Suprapubic skin (tissue), 4 donors: Measurements from ENCODE around the gene RNPEP. TPM values are rescaled to one million over a fixed set of nuclear protein-coding genes. Genes with fewer than 3 reads are reported as not detected.
A peak's percentile ranks its signal among the peaks of the same experiment; 100 is the strongest.

ENCODE experiments used
- DNase-seq, 2 donors: peaks; one replicate each; pipeline ENCODE4 v3.0.0-alpha.2; 2019; ENCODE audit warnings: low spot score in 2 of 2
- H3K27ac ChIP-seq: fragments of 200-600 bp; sonication (generic); one replicate; pipeline ENCODE4 v1.5.1; 2019
- H3K27me3 ChIP-seq: fragments of 200-600 bp; sonication (generic); one replicate; pipeline ENCODE4 v1.5.1; 2019
- H3K36me3 ChIP-seq: fragments of 200-600 bp; sonication (generic); one replicate; pipeline ENCODE4 v1.5.1; 2019
- H3K4me1 ChIP-seq: fragments of 200-600 bp; sonication (generic); one replicate; pipeline ENCODE4 v1.5.1; 2019
- H3K4me3 ChIP-seq: fragments of 200-600 bp; sonication (generic); one replicate; pipeline ENCODE4 v1.5.1; 2019; ENCODE audit warnings: mild to moderate bottlenecking
- H3K9me3 ChIP-seq: fragments of 200-600 bp; sonication (generic); one replicate; pipeline ENCODE4 v1.5.1; 2019
- EP300 ChIP-seq: sonication (generic); formaldehyde crosslinking; IDR thresholded peaks from one replicate; pipeline ENCODE4 v1.6.1; 2017; ENCODE audit warnings: antibody characterized with exemption
- POLR2A ChIP-seq, 2 donors: fragments of 450-650 bp; IDR thresholded peaks; one replicate each; pipeline ENCODE4 v1.6.1; 2017; ENCODE audit warnings: antibody characterized with exemption in 2 of 2, mild to moderate bottlenecking in 2 of 2, moderate library complexity in 2 of 2
- POLR2AphosphoS5 ChIP-seq, 3 donors: sonication (generic); formaldehyde crosslinking; IDR thresholded peaks; one replicate each; pipeline ENCODE4 v1.6.1; 2017; ENCODE audit warnings: antibody characterized with exemption in 3 of 3
- WGBS: methylation state at CpG from one replicate; pipeline ENCODE4 v1.1.5; 2018; 5-methylcytosine and 5-hydroxymethylcytosine counted together
- total RNA-seq, 4 donors: library from RNA; depleted of rRNA; stranded (reverse); fragments of >200 nt; gene quantifications; one replicate each; pipeline ENCODE4 v1.1.0, GENCODE V29; 2016
- TF ChIP-seq, protein P1 (sequence below), 2 donors: fragments of 200-600 bp in 1 of 2; fragments of 450-650 bp in 1 of 2; sonication (generic) in 1 of 2; IDR thresholded peaks; one replicate each; pipeline ENCODE4 v1.5.1; 2016 to 2019; ENCODE audit warnings: antibody characterized with exemption in 2 of 2, mild to moderate bottlenecking in 1 of 2, moderate library complexity in 1 of 2

Gene RNPEP
- total RNA-seq, 4 donors from 2014 or later = 53.3 to 107 (median 74.1) TPM

DNA sequence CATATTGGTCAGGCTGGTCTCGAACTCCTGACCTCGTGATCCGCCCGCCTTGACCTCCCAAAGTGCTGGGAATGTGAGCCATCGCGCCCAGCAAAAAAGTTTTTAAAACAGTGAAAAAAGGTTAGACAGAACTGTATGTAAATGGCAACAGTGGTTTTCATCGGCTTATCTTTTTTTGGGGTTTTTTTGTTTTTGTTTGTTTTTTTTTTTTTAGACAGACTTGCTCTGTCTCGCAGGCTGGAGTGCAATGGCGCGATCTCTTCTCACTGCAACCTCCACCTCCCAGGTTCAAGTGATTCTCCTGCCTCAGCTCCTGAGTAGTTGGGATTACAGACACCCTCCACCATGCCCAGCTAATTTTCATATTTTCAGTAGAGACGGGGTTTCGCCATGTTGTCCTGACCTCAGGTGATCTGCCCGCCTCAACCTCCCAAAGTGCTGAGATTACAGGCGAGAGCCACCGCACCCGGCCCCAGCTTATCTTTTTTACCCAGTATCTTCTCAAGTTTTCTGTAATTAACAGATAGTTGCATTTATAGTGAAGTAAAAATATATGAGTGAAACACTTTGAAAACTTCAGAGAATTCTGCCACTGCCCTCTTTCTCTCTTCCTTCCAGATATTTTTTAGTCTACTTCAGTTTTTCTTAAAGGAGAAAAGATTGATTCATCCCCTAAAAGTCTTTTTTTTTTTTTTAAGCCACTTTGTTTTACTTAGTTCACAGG lies 14.1 kb upstream of the RNPEP start:
- TF ChIP-seq POLR2AphosphoS5 (IDR thresholded peaks at IDR 0.05) = no peak
- DNase-seq = no peak
- WGBS = 91% methylated on average over 16 of the region's 16 CpGs
- Histone ChIP-seq H3K9me3 (no peaks in the 10 kb centered on the region), H3K36me3 (peaks cover 70% of the 10 kb centered on the region), H3K27me3 (no peaks in the 10 kb centered on the region), H3K4me1 (no peaks in the 10 kb centered on the region), H3K27ac (no peak overlapping the region), H3K4me3 (no peak overlapping the region)

DNA sequence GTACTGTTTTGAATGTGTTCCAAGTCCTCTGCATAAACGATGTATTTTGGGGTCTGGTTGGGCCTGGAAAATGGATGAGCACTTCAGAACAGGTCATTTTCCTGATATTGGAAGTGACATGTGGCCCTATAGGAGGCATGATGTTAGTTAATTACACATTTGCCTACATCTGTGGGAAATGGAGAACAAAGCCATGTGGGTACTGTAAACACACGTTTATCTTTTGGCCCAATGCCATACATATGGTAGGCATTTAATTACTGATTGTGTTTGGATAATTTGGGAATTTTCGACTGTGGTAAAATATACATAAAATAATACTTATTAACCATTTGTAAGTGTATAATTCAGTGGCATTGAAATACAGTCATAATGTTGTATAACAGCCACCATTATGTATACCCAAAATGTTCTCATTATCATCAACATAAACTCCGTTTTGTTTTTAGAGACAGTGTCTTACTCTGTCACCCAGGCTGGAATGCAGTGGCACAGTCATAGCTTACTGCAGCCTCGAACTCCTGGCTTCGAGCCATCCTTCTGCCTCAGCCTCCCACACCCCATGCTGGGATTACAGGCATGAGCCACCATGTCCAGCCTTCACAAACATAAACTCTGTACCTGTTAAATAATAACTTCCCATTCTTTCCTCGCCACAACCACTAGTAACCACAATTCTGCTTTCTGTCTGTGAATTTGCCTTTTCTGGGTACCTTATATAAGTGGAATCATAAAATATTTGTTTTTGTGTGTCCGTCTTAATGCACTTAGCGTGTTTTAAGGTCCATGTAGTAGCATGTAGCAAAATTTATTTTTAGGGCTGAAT lies 11.9 kb upstream of the RNPEP start:
- no peaks in the 10 kb centered on the region for H3K27me3 ChIP-seq
- H3K27ac ChIP-seq = no peak overlapping the region
- H3K9me3 ChIP-seq = no peaks in the 10 kb centered on the region
- H3K4me1 ChIP-seq = no peaks in the 10 kb centered on the region
- DNase-seq = no peak
- no peak overlapping the region for H3K4me3 ChIP-seq
- WGBS = 53% methylated on average over 9 of the region's 9 CpGs
- TF ChIP-seq POLR2AphosphoS5 (IDR thresholded peaks at IDR 0.05) (no peak), POLR2A (IDR thresholded peaks at IDR 0.05) (no peak), EP300 (no peak)
- TF ChIP-seq, protein P1, sequence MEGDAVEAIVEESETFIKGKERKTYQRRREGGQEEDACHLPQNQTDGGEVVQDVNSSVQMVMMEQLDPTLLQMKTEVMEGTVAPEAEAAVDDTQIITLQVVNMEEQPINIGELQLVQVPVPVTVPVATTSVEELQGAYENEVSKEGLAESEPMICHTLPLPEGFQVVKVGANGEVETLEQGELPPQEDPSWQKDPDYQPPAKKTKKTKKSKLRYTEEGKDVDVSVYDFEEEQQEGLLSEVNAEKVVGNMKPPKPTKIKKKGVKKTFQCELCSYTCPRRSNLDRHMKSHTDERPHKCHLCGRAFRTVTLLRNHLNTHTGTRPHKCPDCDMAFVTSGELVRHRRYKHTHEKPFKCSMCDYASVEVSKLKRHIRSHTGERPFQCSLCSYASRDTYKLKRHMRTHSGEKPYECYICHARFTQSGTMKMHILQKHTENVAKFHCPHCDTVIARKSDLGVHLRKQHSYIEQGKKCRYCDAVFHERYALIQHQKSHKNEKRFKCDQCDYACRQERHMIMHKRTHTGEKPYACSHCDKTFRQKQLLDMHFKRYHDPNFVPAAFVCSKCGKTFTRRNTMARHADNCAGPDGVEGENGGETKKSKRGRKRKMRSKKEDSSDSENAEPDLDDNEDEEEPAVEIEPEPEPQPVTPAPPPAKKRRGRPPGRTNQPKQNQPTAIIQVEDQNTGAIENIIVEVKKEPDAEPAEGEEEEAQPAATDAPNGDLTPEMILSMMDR (IDR thresholded peaks at IDR 0.05) = no peak
- H3K36me3 ChIP-seq = peaks cover 49% of the 10 kb centered on the region

DNA sequence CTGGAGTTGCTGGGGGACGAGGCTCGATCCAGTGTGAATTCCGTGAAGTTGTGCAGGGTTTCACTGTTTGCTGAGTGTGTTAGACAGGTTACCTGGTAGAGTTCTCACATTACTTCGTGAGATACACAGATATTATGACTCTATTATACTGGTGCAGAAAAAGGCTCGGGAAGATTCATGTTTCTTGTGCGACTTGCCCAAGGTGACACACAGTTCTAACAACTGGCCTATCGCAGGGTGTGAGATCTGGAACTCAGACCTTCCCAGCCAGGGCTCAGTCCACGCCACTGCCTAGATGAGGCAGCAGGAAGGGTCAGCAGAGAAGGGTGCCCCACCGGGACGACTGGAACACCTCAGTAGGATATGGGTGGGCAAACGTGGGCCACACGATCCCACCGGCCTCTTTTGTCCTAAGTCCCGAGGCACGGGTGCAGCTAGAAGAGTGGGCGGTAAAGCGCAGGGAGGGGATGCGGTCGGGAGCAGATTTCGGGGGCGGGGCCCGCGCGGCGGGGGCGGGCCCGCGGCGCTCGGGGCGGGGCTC lies 296 bp upstream of the RNPEP start:
- TF ChIP-seq POLR2AphosphoS5 (IDR thresholded peaks at IDR 0.05) (no peak), POLR2A (IDR thresholded peaks at IDR 0.05) (no peak), EP300 (no peak)
- TF ChIP-seq, protein P1 (IDR thresholded peaks at IDR 0.05) = no peak
- Histone ChIP-seq H3K36me3 (no peaks in the 10 kb centered on the region), H3K27ac (peak overlapping the region; percentile 92), H3K27me3 (no peaks in the 10 kb centered on the region), H3K9me3 (no peaks in the 10 kb centered on the region), H3K4me1 (peaks cover 34% of the 10 kb centered on the region), H3K4me3 (peak overlapping the region; percentile 94)
- peak in 1 of 2 donors; percentile 83 for DNase-seq
- 19% methylated on average over 10 of the region's 31 CpGs for WGBS

DNA sequence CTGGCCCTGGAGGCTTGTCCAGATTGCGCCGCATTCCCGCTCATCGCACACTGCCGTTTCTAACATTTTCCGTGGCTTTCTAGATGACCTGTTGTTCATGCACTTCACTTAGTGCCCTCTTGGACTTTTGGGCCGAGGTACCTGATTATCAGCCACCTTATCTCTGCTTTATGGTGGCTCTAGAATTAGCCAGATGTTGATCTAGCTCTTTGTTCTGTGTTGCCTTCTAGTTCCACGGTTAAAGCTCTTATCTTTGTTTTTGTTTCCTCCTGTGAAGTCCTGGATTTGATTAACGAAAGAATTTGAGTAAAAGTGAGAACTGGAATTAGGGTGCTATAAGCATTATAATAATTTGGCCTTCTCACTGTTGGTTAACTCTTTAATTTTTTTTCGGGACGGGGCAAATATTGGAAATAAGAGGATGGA lies 945 bp downstream of the RNPEP start:
- no peak for TF ChIP-seq POLR2AphosphoS5 (IDR thresholded peaks at IDR 0.05)
- no peak for TF ChIP-seq EP300
- TF ChIP-seq, protein P1 (IDR thresholded peaks at IDR 0.05) = no peak
- TF ChIP-seq POLR2A (IDR thresholded peaks at IDR 0.05) = no peak
- H3K4me1 ChIP-seq = peaks cover 44% of the 10 kb centered on the region
- 5% methylated on average over 11 of the region's 11 CpGs for WGBS

DNA sequence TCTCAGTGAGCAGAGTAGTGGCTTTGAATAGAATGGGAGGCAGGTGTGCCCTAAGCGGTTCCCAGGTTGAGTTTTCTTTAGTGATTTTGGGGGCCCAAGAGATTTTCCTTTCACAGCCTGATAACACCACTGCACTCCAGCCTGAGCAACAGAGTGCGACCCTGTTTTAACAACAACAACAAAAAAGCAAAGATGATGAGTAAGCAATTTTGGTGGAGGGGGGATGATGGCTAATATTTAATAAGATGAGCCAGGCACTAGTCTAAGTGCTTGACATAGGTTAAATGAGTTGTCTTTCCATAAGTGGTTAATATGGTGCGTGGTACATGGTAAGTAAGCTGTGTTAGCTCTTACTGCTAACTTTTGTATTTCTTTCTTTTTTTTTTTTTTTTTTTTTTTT lies 2.0 kb downstream of the RNPEP start:
- no peak overlapping the region for H3K27ac ChIP-seq
- H3K36me3 ChIP-seq = peaks cover 7% of the 10 kb centered on the region
- DNase-seq = no peak
- 94% methylated on average over 3 of the region's 3 CpGs for WGBS
- H3K27me3 ChIP-seq = no peaks in the 10 kb centered on the region
- no peak overlapping the region for H3K4me3 ChIP-seq
- peaks cover 44% of the 10 kb centered on the region for H3K4me1 ChIP-seq
- no peaks in the 10 kb centered on the region for H3K9me3 ChIP-seq
- no peak for TF ChIP-seq POLR2AphosphoS5 (IDR thresholded peaks at IDR 0.05)
- TF ChIP-seq EP300 = no peak
- no peak for TF ChIP-seq POLR2A (IDR thresholded peaks at IDR 0.05)
- TF ChIP-seq, protein P1 (IDR thresholded peaks at IDR 0.05) = no peak

More for the DNA sequence above, 945 bp downstream of the RNPEP start:
- H3K4me3 ChIP-seq = peak overlapping the region; percentile 94
- H3K36me3 ChIP-seq = no peaks in the 10 kb centered on the region
- peak overlapping the region; percentile 92 for H3K27ac ChIP-seq
- no peaks in the 10 kb centered on the region for H3K27me3 ChIP-seq
- H3K9me3 ChIP-seq = no peaks in the 10 kb centered on the region
- DNase-seq = no peak
